SW 1271 (cell line): Measurements from ENCODE around the gene FEM1C.

Experiments used
- DNase-seq, 2 experiments: peaks; one replicate each; lab custom pipeline; 2025; lab: John Stamatoyannopoulos, UW

FEM1C gene

GRCh38 chr5:115557667-115558387 is 13.3 kb upstream of the FEM1C start:
- peak in 1 of 2 experiments; percentile 12 for DNase-seq

GRCh38 chr5:115556276-115556675 is 11.7 kb upstream of the FEM1C start:
- DNase-seq: no peak

GRCh38 chr5:115555084-115555633 is 10.6 kb upstream of the FEM1C start:
- no peak for DNase-seq

- DNase-seq: no peak
Observed at GRCh38 chr5:115553082-115553481, 8.5 kb upstream of the FEM1C start.

- DNase-seq: no peak
Observed at GRCh38 chr5:115551415-115551814, 6.8 kb upstream of the FEM1C start.

- peak; percentile 12 to 15 for DNase-seq
Observed at GRCh38 chr5:115549154-115549553, 4.6 kb upstream of the FEM1C start.

- no peak for DNase-seq
Observed at GRCh38 chr5:115548683-115549082, 4.1 kb upstream of the FEM1C start.

- DNase-seq: no peak
Observed at GRCh38 chr5:115545351-115545882, 842 bp upstream of the FEM1C start.

GRCh38 chr5:115544043-115544435 is 536 bp downstream of the FEM1C start:
- DNase-seq: peak; percentile 13 to 65

- peak in 1 of 2 experiments; percentile 65 for DNase-seq
Observed at GRCh38 chr5:115543365-115544042, 1.1 kb downstream of the FEM1C start.

GRCh38 chr5:115542651-115543364 is 1.8 kb downstream of the FEM1C start:
- DNase-seq: no peak

GRCh38 chr5:115542086-115542485 is 2.5 kb downstream of the FEM1C start:
- DNase-seq: no peak

- DNase-seq: no peak
Observed at GRCh38 chr5:115541611-115542010, 3.0 kb downstream of the FEM1C start.

- DNase-seq: no peak
Observed at GRCh38 chr5:115535479-115536035, 9.0 kb downstream of the FEM1C start.

GRCh38 chr5:115532517-115532916 is 12.1 kb downstream of the FEM1C start:
- DNase-seq: no peak

- no peak for DNase-seq
Observed at GRCh38 chr5:115531787-115532367, 12.7 kb downstream of the FEM1C start.

- no peak for DNase-seq
Observed at GRCh38 chr5:115531380-115531779, 13.2 kb downstream of the FEM1C start.

GRCh38 chr5:115530426-115530825 is 14.1 kb downstream of the FEM1C start:
- DNase-seq: no peak

- DNase-seq: no peak
Observed at GRCh38 chr5:115526604-115527003, 18.0 kb downstream of the FEM1C start.

GRCh38 chr5:115524199-115524847 is 20.3 kb downstream of the FEM1C start:
- DNase-seq: no peak

- DNase-seq: no peak
Observed at GRCh38 chr5:115522832-115523403, 21.7 kb downstream of the FEM1C start.
